GM18909 (cell line): ENCODE data around the gene TMEM181.
"Not testable (repeated sequence)": the region's sequence is repeated elsewhere in the genome, so short reads cannot be mapped to it uniquely, and the experiment has no call there.

Experiments
- ATAC-seq: cut with Tn5 transposase; IDR thresholded peaks from one replicate; pipeline ENCODE4 v1.9.1; 2021; ENCODE audit warnings: mild to moderate bottlenecking; ENCODE audit not compliant: unreplicated experiment, poor library complexity

Gene TMEM181

GRCh38 chr6:158536891-158537798 is 22.7 kb upstream of the TMEM181 start:
- ATAC-seq = no peak

- ATAC-seq = no peak
Measured at GRCh38 chr6:158538741-158539140, 21.1 kb upstream of the TMEM181 start.

GRCh38 chr6:158539413-158539812 is 20.5 kb upstream of the TMEM181 start:
- ATAC-seq = no peak

- ATAC-seq = no peak
Measured at GRCh38 chr6:158539881-158540280, 20.0 kb upstream of the TMEM181 start.

GRCh38 chr6:158543606-158544185 is 16.2 kb upstream of the TMEM181 start:
- no peak for ATAC-seq

- no peak for ATAC-seq
Measured at GRCh38 chr6:158544428-158544827, 15.5 kb upstream of the TMEM181 start.

GRCh38 chr6:158545043-158545966 is 14.6 kb upstream of the TMEM181 start:
- no peak for ATAC-seq

GRCh38 chr6:158548418-158549161 is 11.3 kb upstream of the TMEM181 start:
- no peak for ATAC-seq

GRCh38 chr6:158552055-158552795 is 7.7 kb upstream of the TMEM181 start:
- no peak for ATAC-seq

GRCh38 chr6:158552796-158553138 is 7.1 kb upstream of the TMEM181 start:
- no peak for ATAC-seq

GRCh38 chr6:158554611-158555361 is 5.1 kb upstream of the TMEM181 start:
- no peak for ATAC-seq

- no peak for ATAC-seq
Measured at GRCh38 chr6:158556113-158556512, 3.8 kb upstream of the TMEM181 start.

GRCh38 chr6:158557110-158557509 is 2.8 kb upstream of the TMEM181 start:
- ATAC-seq = not testable (repeated sequence)

- ATAC-seq = no peak
Measured at GRCh38 chr6:158557927-158558326, 2.0 kb upstream of the TMEM181 start.

GRCh38 chr6:158558415-158559306 is 1.2 kb upstream of the TMEM181 start:
- ATAC-seq = no peak

- ATAC-seq = no peak
Measured at GRCh38 chr6:158559338-158559894, 475 bp upstream of the TMEM181 start.

- ATAC-seq = no peak
Measured at GRCh38 chr6:158560836-158561320, 987 bp downstream of the TMEM181 start.
